Measurements from ENCODE around the gene MN1.

MN1 gene

GRCh38 chr22:27731621-27732020 lies 69.9 kb downstream of the MN1 start:
- no peak for DNase-seq

- DNase-seq: no peak
These were observed 70.7 kb downstream of the MN1 start for GRCh38 chr22:27730641-27731433.

- DNase-seq: no peak
These were observed 72.3 kb downstream of the MN1 start for GRCh38 chr22:27729246-27729645.

GRCh38 chr22:27727673-27728451 lies 73.7 kb downstream of the MN1 start:
- DNase-seq: no peak

- no peak for DNase-seq
These were observed 74.7 kb downstream of the MN1 start for GRCh38 chr22:27726686-27727449.

GRCh38 chr22:27726331-27726685 lies 75.2 kb downstream of the MN1 start:
- no peak for DNase-seq

GRCh38 chr22:27725661-27726060 lies 75.9 kb downstream of the MN1 start:
- DNase-seq: no peak

GRCh38 chr22:27724709-27725108 lies 76.8 kb downstream of the MN1 start:
- no peak for DNase-seq

- DNase-seq: no peak
These were observed 77.4 kb downstream of the MN1 start for GRCh38 chr22:27724157-27724556.

GRCh38 chr22:27723708-27724107 lies 77.8 kb downstream of the MN1 start:
- DNase-seq: no peak

GRCh38 chr22:27723158-27723557 lies 78.4 kb downstream of the MN1 start:
- no peak for DNase-seq

- DNase-seq: no peak
These were observed 80.7 kb downstream of the MN1 start for GRCh38 chr22:27720860-27721259.

GRCh38 chr22:27719535-27720227 lies 81.9 kb downstream of the MN1 start:
- no peak for DNase-seq

GRCh38 chr22:27719036-27719347 lies 82.6 kb downstream of the MN1 start:
- no peak for DNase-seq

- no peak for DNase-seq
These were observed 83.1 kb downstream of the MN1 start for GRCh38 chr22:27718186-27719035.

GRCh38 chr22:27717094-27717493 lies 84.5 kb downstream of the MN1 start:
- DNase-seq: no peak

- DNase-seq: no peak
These were observed 85.5 kb downstream of the MN1 start for GRCh38 chr22:27716074-27716473.

- DNase-seq: no peak
These were observed 86.5 kb downstream of the MN1 start for GRCh38 chr22:27715106-27715505.

- DNase-seq: no peak
These were observed 87.5 kb downstream of the MN1 start for GRCh38 chr22:27714068-27714467.

GRCh38 chr22:27713461-27713860 lies 88.1 kb downstream of the MN1 start:
- no peak for DNase-seq

GRCh38 chr22:27711756-27712155 lies 89.8 kb downstream of the MN1 start:
- DNase-seq: no peak

GRCh38 chr22:27711012-27711411 lies 90.5 kb downstream of the MN1 start:
- DNase-seq: no peak

All from activated CD4-positive, CD25-positive, alpha-beta regulatory T cell (primary cell).